HepG2 (cell line): Measurements from ENCODE around the gene MIF. TPM values are rescaled to one million over a fixed set of nuclear protein-coding genes. Genes with fewer than 3 reads are reported as not detected.

Experiments
- CEBPG ChIP-seq: IDR thresholded peaks from 2 replicates; pipeline ENCODE4 v1.6.1; 2016
- ELF3 ChIP-seq: IDR thresholded peaks from 2 replicates; pipeline ENCODE4 v1.6.1; 2016; ENCODE audit warnings: missing genetic modification reagents, missing compliant biosample characterization
- GATAD1 ChIP-seq: IDR thresholded peaks from 2 replicates; pipeline ENCODE4 v1.6.1; 2016; ENCODE audit warnings: missing genetic modification reagents, missing compliant biosample characterization
- HOMEZ ChIP-seq: IDR thresholded peaks from 2 replicates; pipeline ENCODE4 v1.6.1; 2016; ENCODE audit warnings: low read depth
- JUND ChIP-seq: sonication (generic); formaldehyde crosslinking; IDR thresholded peaks from 2 replicates; pipeline ENCODE4 v1.8.0; 2022; ENCODE audit warnings: mild to moderate bottlenecking, missing genetic modification reagents
- NR2F1 ChIP-seq, 2 experiments: fragments of 450-650 bp in 1 of 2; formaldehyde crosslinking in 1 of 2; IDR thresholded peaks; 2 replicates each; pipeline versions ENCODE4 v1.5.0 to v1.6.1; 2016 to 2020; ENCODE audit warnings: mild to moderate bottlenecking in 1 of 2, missing compliant biosample characterization in 1 of 2, missing genetic modification reagents in 1 of 2, moderate library complexity in 1 of 2
- RCOR2 ChIP-seq: IDR thresholded peaks from 2 replicates; pipeline ENCODE4 v1.6.1; 2016; ENCODE audit warnings: missing biosample characterization, missing genetic modification reagents
- THAP11 ChIP-seq: IDR thresholded peaks from 2 replicates; pipeline ENCODE4 v1.6.1; 2016; ENCODE audit warnings: missing biosample characterization, missing genetic modification reagents
- ZBTB4 ChIP-seq: sonication (generic); formaldehyde crosslinking; IDR thresholded peaks from 2 replicates; pipeline ENCODE4 v1.4.0; 2020; ENCODE audit warnings: missing genetic modification reagents, mild to moderate bottlenecking, borderline replicate concordance
- ZMYM4 ChIP-seq: sonication (generic); formaldehyde crosslinking; IDR thresholded peaks from 2 replicates; pipeline ENCODE4 v1.8.1; 2023; ENCODE audit warnings: mild to moderate bottlenecking, missing genetic modification reagents
- ZNF280D ChIP-seq: sonication (generic); formaldehyde crosslinking; IDR thresholded peaks from 2 replicates; pipeline ENCODE4 v1.5.1; 2020; ENCODE audit warnings: mild to moderate bottlenecking, missing genetic modification reagents
- ZNF441 ChIP-seq: sonication (generic); formaldehyde crosslinking; IDR thresholded peaks from 2 replicates; pipeline ENCODE4 v1.7.0; 2021; ENCODE audit warnings: missing genetic modification reagents, borderline replicate concordance
- ZNF629 ChIP-seq: sonication (generic); formaldehyde crosslinking; conservative IDR thresholded peaks from 2 replicates; pipeline ENCODE4 v1.5.0; 2020; ENCODE audit warnings: missing genetic modification reagents
- polyA plus RNA-seq, 8 experiments: library from polyadenylated mRNA; depleted of rRNA in 3 of 8; stranded (reverse) in 7 of 8; unstranded in 1 of 8; fragments of >200 nt; fragmentation: Illumina TruSeq in 4 of 8; extraction: Trizol in 4 of 8; gene quantifications; 2 replicates each; pipeline versions ENCODE4 v1.2.1 to v1.2.3, GENCODE V29; 2011 to 2016; ENCODE audit warnings: low read depth in 4 of 8, missing spikeins in 1 of 8, mixed read lengths in 1 of 8; ENCODE audit not compliant: insufficient read depth in 1 of 8
- total RNA-seq, 5 experiments: library from RNA; depleted of rRNA; stranded (reverse); fragments of >200 nt; fragmentation: Illumina TruSeq; extraction: Trizol; gene quantifications; 2 replicates each; pipeline ENCODE4 v1.2.3, GENCODE V29; 2016; ENCODE audit warnings: low read depth in 1 of 5
- TF ChIP-seq, protein P1 (sequence below): IDR thresholded peaks from 2 replicates; pipeline ENCODE4 v1.6.1; 2016

Gene MIF
- total and polyA plus RNA-seq, 2 of the 13 experiments (the other 11 are each of a cell fraction or from before 2014, with no cell fraction given), result 634 to 675 TPM

DNA sequence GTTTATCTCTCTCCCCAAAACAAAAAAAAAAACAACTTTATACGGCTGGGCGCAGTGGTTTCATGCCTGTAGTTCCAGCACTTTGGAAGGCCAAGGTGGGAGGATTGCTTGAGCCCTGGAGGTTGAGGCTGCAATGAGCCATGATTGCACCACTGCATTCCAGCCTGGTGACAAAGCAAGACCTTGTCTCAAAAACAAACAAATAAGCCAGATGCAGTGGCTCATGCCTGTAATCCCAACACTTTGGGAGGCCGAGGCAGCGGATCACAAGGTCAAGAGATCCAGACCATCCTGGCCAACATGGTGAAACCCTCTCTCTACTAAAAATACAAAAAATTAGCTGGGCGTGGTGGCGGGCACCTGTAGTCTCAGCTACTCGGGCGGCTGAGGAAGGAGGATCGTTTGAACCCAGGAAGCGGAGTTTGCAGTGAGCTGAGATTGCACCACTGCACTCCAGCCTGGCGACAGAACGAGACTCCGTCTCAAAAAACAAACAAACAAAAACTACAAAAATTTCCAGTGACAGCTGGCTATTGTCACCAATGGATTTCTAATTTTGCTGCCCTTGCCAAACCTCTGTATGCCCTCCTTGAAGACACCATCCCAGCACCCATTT is 27.5 kb downstream of the MIF start (continued):
- TF ChIP-seq RCOR2 (CRISPR knock-in tag) (peak; percentile 82), NR2F1 (CRISPR knock-in tag; IDR thresholded peaks at IDR 0.05) (peak; percentile 50 to 60; a peak in 3 of 4 replicates), JUND (peak; percentile 94), ELF3 (CRISPR knock-in tag) (0 out of 2 replicates have a peak, but pooled peaks have one; percentile 19), ZMYM4 (CRISPR knock-in tag) (peak; percentile 36; the same call in 1 of the 2 replicates), ZBTB4 (CRISPR knock-in tag) (0 out of 2 replicates have a peak, but pooled peaks have one; percentile 25), ZNF280D (CRISPR knock-in tag) (peak; percentile 83; the same call in 1 of the 2 replicates), HOMEZ (CRISPR knock-in tag) (peak; percentile 73; the same call in 1 of the 2 replicates), THAP11 (CRISPR knock-in tag) (0 out of 2 replicates have a peak, but pooled peaks have one; percentile 47), ZNF629 (CRISPR knock-in tag) (0 out of 2 replicates have a peak, but pooled peaks have one; percentile 9), GATAD1 (CRISPR knock-in tag) (0 out of 2 replicates have a peak, but pooled peaks have one; percentile 33), CEBPG (CRISPR knock-in tag) (peak; percentile 92), ZNF441 (CRISPR knock-in tag) (peak; percentile 89)
- TF ChIP-seq, protein P1, sequence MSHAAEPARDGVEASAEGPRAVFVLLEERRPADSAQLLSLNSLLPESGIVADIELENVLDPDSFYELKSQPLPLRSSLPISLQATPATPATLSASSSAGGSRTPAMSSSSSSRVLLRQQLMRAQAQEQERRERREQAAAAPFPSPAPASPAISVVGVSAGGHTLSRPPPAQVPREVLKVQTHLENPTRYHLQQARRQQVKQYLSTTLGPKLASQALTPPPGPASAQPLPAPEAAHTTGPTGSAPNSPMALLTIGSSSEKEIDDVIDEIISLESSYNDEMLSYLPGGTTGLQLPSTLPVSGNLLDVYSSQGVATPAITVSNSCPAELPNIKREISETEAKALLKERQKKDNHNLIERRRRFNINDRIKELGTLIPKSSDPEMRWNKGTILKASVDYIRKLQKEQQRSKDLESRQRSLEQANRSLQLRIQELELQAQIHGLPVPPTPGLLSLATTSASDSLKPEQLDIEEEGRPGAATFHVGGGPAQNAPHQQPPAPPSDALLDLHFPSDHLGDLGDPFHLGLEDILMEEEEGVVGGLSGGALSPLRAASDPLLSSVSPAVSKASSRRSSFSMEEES (CRISPR knock-in tag), result peak; percentile 38; the same call in 1 of the 2 replicates
